HG03457 (cell line): ENCODE results near the gene F7.

Experiments used
- ATAC-seq: cut with Tn5 transposase; IDR thresholded peaks from one replicate; pipeline ENCODE4 v1.9.1; 2021; ENCODE audit warnings: moderate number of reproducible peaks; ENCODE audit not compliant: unreplicated experiment

Gene F7

DNA sequence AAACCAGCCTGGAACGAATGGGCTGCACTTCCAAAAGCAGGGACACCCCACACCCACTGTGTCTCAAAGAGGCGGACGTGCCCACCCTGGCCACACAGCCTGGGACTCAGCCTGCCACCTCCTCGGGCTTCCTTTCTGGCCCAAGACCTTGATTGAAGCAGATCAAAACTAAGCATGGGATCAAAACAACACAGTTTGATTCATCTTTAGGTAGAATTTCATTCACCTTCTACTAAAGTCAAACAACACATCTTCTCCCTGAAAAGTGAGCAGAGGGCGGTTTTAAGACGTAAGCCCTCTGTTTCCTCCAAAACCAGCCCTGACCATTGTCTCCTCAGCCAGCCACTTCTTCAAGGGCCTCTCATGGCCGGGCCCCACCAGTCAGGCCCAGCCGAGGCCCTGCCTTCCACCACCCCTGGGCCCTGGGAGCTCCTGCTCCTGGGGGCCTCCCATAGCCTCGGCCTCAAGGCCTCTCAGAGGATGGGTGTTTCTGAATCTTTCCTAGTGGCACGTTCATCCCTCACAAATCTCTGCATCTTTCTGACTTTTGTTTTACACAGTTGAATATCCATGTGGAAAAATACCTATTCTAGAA is 10.7 kb downstream of the F7 start:
- ATAC-seq = no peak

GRCh38 chr13:113116871-113117271 is 11.3 kb downstream of the F7 start:
- ATAC-seq = no peak

DNA sequence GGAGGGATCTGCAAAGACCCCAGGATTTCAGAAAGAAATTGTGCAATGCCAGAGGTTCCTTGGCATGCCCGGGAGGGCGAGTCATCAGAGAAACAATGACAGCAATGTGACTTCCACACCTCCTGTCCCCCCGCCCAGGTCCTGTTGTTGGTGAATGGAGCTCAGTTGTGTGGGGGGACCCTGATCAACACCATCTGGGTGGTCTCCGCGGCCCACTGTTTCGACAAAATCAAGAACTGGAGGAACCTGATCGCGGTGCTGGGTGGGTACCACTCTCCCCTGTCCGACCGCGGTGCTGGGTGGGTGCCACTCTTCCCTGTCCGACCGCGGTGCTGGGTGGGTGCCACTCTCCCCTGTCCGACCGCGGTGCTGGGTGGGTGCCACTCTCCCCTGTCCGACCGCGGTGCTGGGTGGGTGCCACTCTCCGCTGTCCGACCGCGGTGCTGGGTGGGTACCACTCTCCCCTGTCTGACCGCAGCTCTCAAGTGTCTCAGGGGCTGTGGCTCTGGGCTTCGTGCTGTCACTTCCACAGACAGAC is 11.8 kb downstream of the F7 start:
- ATAC-seq = no peak

DNA sequence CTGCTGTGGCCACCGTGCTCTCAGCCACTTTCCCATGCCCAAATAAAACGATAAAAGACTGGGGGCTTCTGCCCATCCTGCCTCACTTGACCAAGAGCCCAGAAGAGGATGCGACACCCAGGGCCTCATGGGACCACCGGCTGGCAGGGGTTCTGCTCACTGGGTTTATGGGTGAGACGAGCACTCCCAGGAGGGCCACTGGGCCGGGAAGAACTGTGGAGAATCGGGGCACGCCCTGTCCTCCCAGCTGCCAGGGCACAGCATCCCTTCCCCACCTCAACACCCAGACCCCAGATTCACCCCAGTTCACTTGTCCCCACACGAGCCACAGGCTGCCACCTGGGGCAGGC is 12.3 kb downstream of the F7 start:
- no peak for ATAC-seq

- no peak for ATAC-seq
Measured at GRCh38 chr13:113118261-113119021, 12.8 kb downstream of the F7 start.

- no peak for ATAC-seq
Measured at GRCh38 chr13:113119166-113119821, 13.7 kb downstream of the F7 start.

GRCh38 chr13:113119822-113120189 is 14.2 kb downstream of the F7 start:
- no peak for ATAC-seq

- no peak for ATAC-seq
Measured at GRCh38 chr13:113120300-113121182, 14.9 kb downstream of the F7 start.

DNA sequence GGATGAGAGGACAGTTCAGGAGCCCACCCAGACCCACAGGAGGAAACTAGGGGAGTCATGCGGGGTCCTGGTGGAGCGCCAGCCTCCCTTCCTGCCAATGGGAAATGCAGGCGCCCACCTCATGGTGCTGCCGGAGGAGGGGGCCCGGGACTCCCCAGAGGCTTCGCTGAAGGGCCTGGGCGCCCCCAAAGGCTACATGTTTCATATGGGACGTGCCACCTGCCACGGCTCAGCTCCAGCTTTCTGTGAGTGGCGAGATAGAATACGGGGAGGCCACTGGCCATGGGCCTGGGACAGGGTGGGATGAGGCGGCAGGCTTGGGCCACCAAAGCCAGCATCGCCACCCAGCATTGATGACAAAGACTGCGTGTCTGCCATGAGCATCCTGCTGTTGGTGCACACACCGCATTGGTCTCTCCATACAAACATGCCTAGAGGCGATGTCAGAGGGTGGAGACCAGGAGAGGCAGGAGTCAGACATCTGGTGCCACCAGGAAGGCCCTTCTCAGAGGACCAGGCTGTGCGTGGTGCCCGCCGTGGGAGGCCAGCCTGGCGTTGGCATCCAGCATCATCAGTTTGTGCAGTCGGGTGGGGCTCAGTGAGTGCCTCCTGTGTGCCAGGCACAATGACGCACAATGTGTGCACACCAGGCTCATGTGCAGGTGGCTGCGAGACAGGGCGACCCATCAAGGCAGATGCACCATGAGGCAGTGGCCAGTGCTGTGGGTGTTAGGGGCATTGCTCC is 15.8 kb downstream of the F7 start:
- no peak for ATAC-seq

- ATAC-seq = no peak
Measured at GRCh38 chr13:113121928-113122471, 16.4 kb downstream of the F7 start.

DNA sequence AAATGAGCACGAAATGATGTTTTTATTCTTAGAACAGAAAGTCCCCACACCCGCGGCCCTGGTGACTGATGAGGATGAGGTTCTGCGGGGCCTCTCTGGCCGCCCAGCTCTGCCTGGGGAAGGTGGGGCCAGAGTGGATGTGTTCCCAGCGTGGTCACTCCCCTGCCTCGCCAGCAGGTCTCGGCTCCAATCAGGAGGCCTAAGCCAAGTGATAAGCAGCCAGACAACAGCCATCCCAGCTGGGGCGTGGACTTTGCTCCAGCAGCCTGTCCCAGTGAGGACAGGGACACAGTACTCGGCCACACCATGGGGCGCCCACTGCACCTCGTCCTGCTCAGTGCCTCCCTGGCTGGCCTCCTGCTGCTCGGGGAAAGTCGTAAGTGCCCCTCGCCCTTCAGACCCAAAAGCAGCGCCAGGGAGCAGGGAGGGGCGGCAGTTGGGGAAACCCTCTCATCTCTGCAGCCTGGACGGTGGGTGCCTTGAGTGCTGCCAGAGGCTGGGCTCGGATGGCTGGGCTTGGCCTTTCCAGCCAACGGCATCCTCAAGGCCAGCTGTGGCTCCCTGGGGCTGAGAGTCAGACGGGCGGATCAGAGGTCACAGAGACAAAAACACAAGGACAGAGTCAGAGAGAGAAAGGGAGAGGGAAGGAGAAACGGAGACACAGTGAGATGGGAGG is 17.1 kb downstream of the F7 start, which contains the start of gene F10:
Gene F10, plus strand, starts transcription at position 250 of the 676 bp plus-strand sequence. Its CDS starts 57 bp downstream, at position 307.
- no peak for ATAC-seq

DNA sequence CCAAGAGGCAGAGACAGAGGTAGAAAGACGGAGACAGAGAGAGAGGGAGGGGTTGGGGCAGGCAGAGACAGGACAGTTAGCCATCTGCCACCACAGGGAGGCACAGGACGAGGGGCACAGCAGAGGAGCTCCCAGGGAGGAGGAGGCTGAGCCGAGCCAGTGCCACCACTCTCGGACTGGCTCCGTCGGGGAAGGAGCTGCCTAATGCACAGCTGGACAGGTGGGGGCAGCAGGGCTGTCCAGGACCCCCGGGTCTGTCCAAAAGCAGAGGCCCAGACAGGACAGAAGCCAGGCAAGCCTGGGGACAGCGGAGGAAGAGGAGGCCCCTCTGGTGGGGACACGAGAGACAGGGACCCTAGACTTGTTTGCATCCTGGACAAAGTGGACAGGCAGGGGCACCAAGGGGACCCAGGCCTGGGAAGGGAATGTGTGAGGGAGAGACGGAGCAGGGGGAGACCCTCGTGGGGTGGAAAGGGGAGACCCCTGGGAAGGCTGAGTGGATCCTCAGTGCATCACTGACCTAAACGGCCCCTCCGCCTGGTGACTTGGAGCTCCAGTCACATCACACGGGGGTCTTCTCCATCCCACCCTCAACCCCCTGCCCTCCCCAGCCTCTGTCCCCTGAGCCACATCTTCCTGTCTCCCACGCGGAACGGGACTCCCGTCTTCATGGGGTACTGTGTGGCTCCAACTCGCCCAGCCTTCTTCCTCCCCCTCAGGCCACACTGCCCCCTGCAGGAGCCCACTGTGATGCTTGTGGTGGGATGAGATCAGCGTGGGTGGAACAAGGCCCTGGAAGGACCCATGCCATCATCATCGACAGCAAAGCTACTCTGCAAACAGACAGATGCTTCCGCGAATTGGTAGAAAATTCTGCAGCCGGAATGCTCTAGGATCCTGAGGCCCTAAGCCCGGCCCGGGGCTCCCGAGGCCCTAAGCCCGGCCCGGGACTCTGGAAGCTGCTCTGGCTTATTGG is 17.9 kb downstream of the F7 start:
- no peak for ATAC-seq

DNA sequence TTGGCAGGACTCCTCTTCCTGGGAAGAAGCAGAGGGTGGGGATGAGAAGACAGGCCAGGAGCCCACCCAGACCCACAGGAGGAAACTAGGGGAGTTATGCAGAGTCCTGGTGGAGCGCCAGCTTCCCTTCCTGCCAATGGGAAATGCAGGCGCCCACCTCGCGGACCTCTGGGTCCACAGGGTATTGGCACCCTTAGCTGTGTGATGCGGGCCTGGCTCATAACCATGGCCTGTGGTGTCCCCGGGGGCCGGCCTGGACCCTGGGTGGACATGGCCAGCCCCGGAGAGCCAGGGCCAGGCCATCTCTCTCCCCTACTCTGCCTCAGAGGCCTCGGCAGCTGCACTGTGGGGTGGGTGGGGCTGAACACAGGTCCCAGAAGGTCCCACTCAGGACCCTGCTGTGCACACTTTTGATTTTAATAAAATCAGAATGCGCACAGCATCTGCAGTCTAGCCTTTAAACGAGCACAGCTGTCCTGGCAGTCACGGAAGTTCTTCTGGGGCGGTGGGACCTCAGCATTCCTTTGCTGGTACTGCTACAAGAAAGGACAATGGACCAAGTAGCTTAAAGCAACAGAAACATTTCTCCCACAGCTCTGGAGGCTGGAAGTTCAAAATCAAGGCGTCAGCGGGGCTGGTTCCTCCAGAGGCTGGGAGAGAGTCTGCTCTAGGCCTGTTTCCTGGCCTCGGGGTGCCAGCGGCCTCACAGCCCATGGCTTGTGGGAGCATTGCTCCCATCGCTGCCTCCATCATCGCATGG is 18.8 kb downstream of the F7 start:
- ATAC-seq = no peak

DNA sequence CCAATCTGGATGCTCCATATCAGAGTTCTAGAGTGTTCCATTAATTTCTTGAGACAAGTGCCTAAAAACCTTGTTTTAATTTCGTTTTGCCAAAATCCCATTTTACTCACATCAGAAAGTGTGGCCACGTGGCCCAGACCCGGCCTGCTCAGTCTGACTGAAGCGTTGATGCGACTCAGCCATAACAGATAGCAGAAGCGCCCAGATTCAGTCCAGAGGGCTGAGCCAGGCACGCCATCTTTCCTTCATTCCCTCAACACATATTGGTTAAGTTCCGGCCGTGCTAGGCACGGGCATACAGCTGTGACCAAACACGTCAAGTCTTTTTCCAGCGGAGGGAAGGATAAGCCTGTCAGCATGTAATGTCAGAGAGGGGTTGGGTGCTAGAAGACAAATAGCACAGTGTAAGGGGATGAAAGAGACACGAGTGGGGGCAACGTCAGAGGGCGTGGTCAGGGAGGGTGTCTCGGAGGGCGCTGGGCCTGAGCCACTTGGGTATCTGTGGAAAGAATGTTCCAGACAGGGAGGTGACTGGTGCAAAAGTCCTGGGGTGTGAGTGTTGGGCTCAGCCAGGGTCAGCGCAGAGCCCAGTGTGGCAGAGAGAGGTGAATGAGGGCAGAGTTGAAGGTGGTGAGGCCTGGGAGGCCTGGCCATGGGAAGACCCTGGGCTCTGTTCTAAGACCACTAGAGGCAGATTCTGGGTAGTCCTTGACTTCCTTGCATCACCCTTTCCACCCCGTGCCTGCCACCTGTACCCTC is 20.1 kb downstream of the F7 start:
- no peak for ATAC-seq

DNA sequence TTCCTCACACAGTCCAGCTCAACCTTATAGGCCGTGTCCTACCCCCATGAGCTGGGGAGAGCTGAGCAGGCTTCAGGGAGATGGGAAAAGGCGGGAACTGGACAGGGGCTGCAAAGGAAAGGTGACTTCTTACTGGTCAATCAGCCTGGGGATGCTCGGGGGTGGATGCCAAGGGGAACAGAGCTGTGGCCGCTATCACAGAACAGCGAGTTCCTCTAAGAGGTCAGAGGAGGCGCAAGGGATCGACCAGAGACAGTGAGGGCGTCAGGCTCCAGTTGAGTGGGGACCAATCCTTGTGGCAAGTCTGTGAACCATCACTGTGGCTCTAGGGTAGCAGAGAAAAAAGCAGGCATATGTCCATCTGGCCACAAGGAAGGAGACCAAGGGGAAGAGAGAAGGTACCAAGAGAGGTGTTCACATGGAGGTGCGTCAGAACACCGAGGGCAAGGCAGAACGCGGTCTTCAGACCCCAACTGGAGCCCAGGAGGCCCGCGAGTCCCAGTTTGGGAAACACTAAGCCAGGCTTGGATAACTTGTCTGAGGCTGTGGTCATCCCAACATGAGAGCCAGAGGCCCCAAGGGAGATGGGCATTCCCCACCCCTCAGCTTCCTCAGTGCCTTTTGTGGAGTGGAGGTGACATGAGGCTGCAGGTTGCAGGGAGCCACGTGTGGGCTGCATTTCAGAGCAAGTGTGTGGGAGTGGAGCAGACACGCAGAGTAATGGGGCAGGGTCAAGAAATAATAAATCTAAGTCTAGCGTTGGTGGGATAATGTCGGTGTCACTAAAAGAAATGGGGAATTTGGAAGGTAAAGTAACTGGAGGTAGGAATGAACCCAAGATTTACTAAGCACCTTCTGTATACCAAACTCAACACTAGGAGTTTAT is 20.9 kb downstream of the F7 start:
- ATAC-seq = no peak

- ATAC-seq = no peak
Measured at GRCh38 chr13:113129480-113129879, 23.9 kb downstream of the F7 start.
